H9 (cell line): ENCODE results near the gene TRPM2. TPM values are rescaled to one million over a fixed set of nuclear protein-coding genes. Genes with fewer than 3 reads are reported as not detected.

Experiments
- DNase-seq: peaks from one replicate; pipeline ENCODE4 v3.0.0-alpha.2; 2017
- H2AFZ ChIP-seq: one replicate; pipeline ENCODE4 v1.6.1; 2013; ENCODE audit warnings: mild to moderate bottlenecking, low read length, control low read depth, moderate library complexity
- H2AK5ac ChIP-seq: 2 replicates; pipeline ENCODE4 v1.6.1; 2013; ENCODE audit warnings: low read length, control low read depth, mixed read lengths; ENCODE audit not compliant: insufficient read length
- H2BK120ac ChIP-seq: one replicate; pipeline ENCODE4 v1.6.1; 2013; ENCODE audit warnings: low read depth, mild to moderate bottlenecking, low read length, control low read depth, inconsistent platforms; ENCODE audit not compliant: poor library complexity, severe bottlenecking
- H2BK12ac ChIP-seq: 2 replicates; pipeline ENCODE4 v1.6.1; 2013; ENCODE audit warnings: low read length, control low read depth, mixed read lengths, low read depth; ENCODE audit not compliant: insufficient read length
- H2BK15ac ChIP-seq: 2 replicates; pipeline ENCODE4 v1.6.1; 2013; ENCODE audit warnings: low read depth, low read length, control low read depth
- H2BK20ac ChIP-seq: one replicate; pipeline ENCODE4 v1.6.1; 2013; ENCODE audit warnings: low read depth, mild to moderate bottlenecking, low read length, control low read depth, inconsistent platforms; ENCODE audit not compliant: poor library complexity, severe bottlenecking
- H2BK5ac ChIP-seq: 2 replicates; pipeline ENCODE4 v1.6.1; 2013; ENCODE audit warnings: low read length, control low read depth, mixed read lengths; ENCODE audit not compliant: insufficient read length
- H3K14ac ChIP-seq: 2 replicates; pipeline ENCODE4 v1.6.1; 2013; ENCODE audit warnings: low read length, control low read depth; ENCODE audit not compliant: insufficient read depth
- H3K18ac ChIP-seq: 2 replicates; pipeline ENCODE4 v1.6.1; 2013; ENCODE audit warnings: low read depth, mild to moderate bottlenecking, mixed read lengths, low read length, control low read depth; ENCODE audit not compliant: insufficient read length
- H3K23ac ChIP-seq: 2 replicates; pipeline ENCODE4 v1.6.1; 2013; ENCODE audit warnings: low read length, control low read depth, mixed read lengths, low read depth; ENCODE audit not compliant: insufficient read length
- H3K23me2 ChIP-seq: 2 replicates; pipeline ENCODE4 v1.6.1; 2013; ENCODE audit warnings: low read depth, mild to moderate bottlenecking, mixed read lengths, low read length, control low read depth; ENCODE audit not compliant: insufficient read length, poor library complexity, severe bottlenecking
- H3K27ac ChIP-seq: 2 replicates; pipeline ENCODE4 v1.5.1; 2013; ENCODE audit warnings: low read length, control low read depth, mixed read lengths, low read depth; ENCODE audit not compliant: insufficient read length
- H3K27me3 ChIP-seq: 2 replicates; pipeline ENCODE4 v1.6.1; 2013; ENCODE audit warnings: low read length, control low read depth, inconsistent platforms; ENCODE audit not compliant: insufficient read depth
- H3K4ac ChIP-seq: 2 replicates; pipeline ENCODE4 v1.6.1; 2013; ENCODE audit warnings: low read depth, mild to moderate bottlenecking, control low read depth, inconsistent platforms, low read length, moderate library complexity
- H3K4me1 ChIP-seq: 2 replicates; pipeline ENCODE4 v1.6.1; 2013; ENCODE audit warnings: low read length, control low read depth, inconsistent platforms; ENCODE audit not compliant: insufficient read depth
- H3K4me2 ChIP-seq: 2 replicates; pipeline ENCODE4 v1.6.1; 2013; ENCODE audit warnings: low read length, control low read depth, mixed read lengths; ENCODE audit not compliant: insufficient read length, insufficient read depth
- H3K56ac ChIP-seq: 2 replicates; pipeline ENCODE4 v1.6.1; 2013; ENCODE audit warnings: low read depth, mild to moderate bottlenecking, mixed read lengths, low read length, control low read depth; ENCODE audit not compliant: insufficient read length
- H3K79me1 ChIP-seq: 2 replicates; pipeline ENCODE4 v1.6.1; 2013; ENCODE audit warnings: low read depth, mild to moderate bottlenecking, moderate library complexity, low read length, control low read depth, inconsistent platforms; ENCODE audit not compliant: insufficient read depth, poor library complexity, severe bottlenecking
- H3K79me2 ChIP-seq: 2 replicates; pipeline ENCODE4 v1.6.1; 2013; ENCODE audit warnings: low read length, control low read depth, inconsistent platforms; ENCODE audit not compliant: insufficient read depth
- H3K9ac ChIP-seq: 2 replicates; pipeline ENCODE4 v1.6.1; 2013; ENCODE audit warnings: low read length, control low read depth, mixed read lengths; ENCODE audit not compliant: insufficient read length; ENCODE audit errors: extremely low read depth
- H3K9me3 ChIP-seq: one replicate; pipeline ENCODE4 v1.6.1; 2013; ENCODE audit warnings: low read depth, low read length, inconsistent platforms; ENCODE audit not compliant: control insufficient read depth
- H3T11ph ChIP-seq: one replicate; pipeline ENCODE4 v1.6.1; 2013; ENCODE audit warnings: mild to moderate bottlenecking, low read length, control low read depth, inconsistent platforms
- H4K20me1 ChIP-seq: one replicate; pipeline ENCODE4 v1.6.1; 2013; ENCODE audit not compliant: control insufficient read depth, insufficient read length, insufficient read depth
- H4K5ac ChIP-seq: 2 replicates; pipeline ENCODE4 v1.6.1; 2013; ENCODE audit warnings: low read depth, mild to moderate bottlenecking, mixed read lengths, low read length, control low read depth; ENCODE audit not compliant: insufficient read length
- H4K8ac ChIP-seq: replicated peaks from 2 replicates; pipeline ENCODE4 v1.6.1; 2013; ENCODE audit warnings: low read length, control low read depth, mixed read lengths, low read depth; ENCODE audit not compliant: insufficient read length
- H4K91ac ChIP-seq: 2 replicates; pipeline ENCODE4 v1.6.1; 2013; ENCODE audit warnings: low read depth, mild to moderate bottlenecking, moderate library complexity, mixed read lengths, low read length, control low read depth; ENCODE audit not compliant: insufficient read length
- H3K27ac Mint-ChIP-seq, 3 experiments: 2 replicates in 2 of 3; 3 replicates in 1 of 3; pipeline ENCODE4 v1.8.0; 2020 to 2021; ENCODE audit warnings: mixed read lengths in 3 of 3, mild to moderate bottlenecking in 1 of 3, moderate library complexity in 1 of 3
- H3K27me3 Mint-ChIP-seq: 2 replicates; pipeline ENCODE4 v1.8.0; 2021; ENCODE audit warnings: low read depth, mild to moderate bottlenecking, moderate library complexity, mixed read lengths
- H3K36me3 Mint-ChIP-seq, 3 experiments: 2 replicates in 2 of 3; 3 replicates in 1 of 3; pipeline ENCODE4 v1.8.0; 2020 to 2021; ENCODE audit warnings: low read depth in 3 of 3, mixed read lengths in 3 of 3; ENCODE audit not compliant: insufficient read depth in 1 of 3
- H3K4me1 Mint-ChIP-seq, 2 experiments: 2 replicates each; pipeline ENCODE4 v1.8.0; 2020; ENCODE audit warnings: mixed read lengths in 2 of 2
- H3K4me3 Mint-ChIP-seq, 2 experiments: 2 replicates in 1 of 2; 3 replicates in 1 of 2; pipeline ENCODE4 v1.8.0; 2020 to 2021; ENCODE audit warnings: mild to moderate bottlenecking in 2 of 2, mixed read lengths in 2 of 2, moderate library complexity in 1 of 2
- H3K9me3 Mint-ChIP-seq, 2 experiments: 2 replicates in 1 of 2; 3 replicates in 1 of 2; pipeline ENCODE4 v1.8.0; 2020; ENCODE audit warnings: mild to moderate bottlenecking in 2 of 2, mixed read lengths in 2 of 2, moderate library complexity in 1 of 2
- CTCF ChIP-seq: fragments of 200-600 bp; sonication (generic); conservative IDR thresholded peaks from 3 replicates; pipeline ENCODE4 v1.8.0; 2021; ENCODE audit warnings: antibody characterized with exemption, mild to moderate bottlenecking
- WGBS: extraction: QIAGEN DNeasy Blood & Tissue Kit; methylation state at CpG from one replicate; pipeline ENCODE4 v1.1.7; 2013; ENCODE audit warnings: missing lambda C conversion rate, low lambda C conversion rate, mixed read lengths; ENCODE audit not compliant: insufficient read length; ENCODE audit errors: extremely low coverage; 5-methylcytosine and 5-hydroxymethylcytosine counted together
- total RNA-seq: library from RNA; stranded (reverse); gene quantifications from 2 replicates; pipeline ENCODE4 v1.2.1, GENCODE V29; 2021

TRPM2 gene
- total RNA-seq, 1 experiment from 2014 or later: 0.68 TPM

DNA sequence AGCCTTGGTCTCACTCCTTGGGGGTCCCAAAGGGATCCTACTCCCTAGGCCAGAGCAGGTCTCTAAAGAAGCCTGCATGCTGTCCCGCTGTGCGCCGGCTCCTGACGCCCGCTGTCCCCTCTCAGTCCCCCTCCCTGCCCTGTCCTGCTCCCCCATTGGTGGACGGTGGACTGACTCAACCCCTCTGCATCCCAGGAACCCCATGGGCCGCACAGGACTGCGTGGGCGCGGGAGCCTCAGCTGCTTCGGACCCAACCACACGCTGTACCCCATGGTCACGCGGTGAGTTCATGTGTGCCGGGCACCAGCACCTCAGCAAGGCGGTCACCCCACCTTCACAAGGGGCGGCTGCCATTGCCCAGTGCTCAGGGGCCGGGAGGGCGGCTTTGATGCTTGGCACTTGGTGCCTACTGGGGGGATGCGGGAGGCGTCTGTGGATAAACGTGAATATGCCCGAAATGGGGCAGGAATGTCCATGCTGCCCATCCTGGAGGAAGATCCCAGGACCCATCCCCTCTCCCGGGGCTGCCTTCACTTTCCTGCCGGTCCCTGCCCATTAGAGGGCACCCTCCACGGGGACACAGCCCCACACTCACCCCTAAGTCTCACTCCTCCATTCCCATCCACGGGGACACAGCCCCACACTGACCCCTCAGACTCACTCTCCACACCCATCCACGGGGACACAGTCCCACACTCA, 81.7 kb downstream of the TRPM2 start:
- Histone ChIP-seq H4K20me1 (no peaks in the 10 kb centered on the region), H3K27ac (no peak overlapping the region), H3K23ac (no peak overlapping the region), H3K79me2 (no peaks in the 10 kb centered on the region), H4K8ac (no peak overlapping the region), H3K27me3 (no peaks in the 10 kb centered on the region), H3K9ac (no peak overlapping the region), H3K4me2 (no peak overlapping the region), H3K14ac (no peak overlapping the region), H3T11ph (no peak overlapping the region), H2AK5ac (no peak overlapping the region), H2AFZ (no peak overlapping the region), H2BK120ac (no peak overlapping the region), H3K4ac (no peak overlapping the region), H2BK20ac (no peak overlapping the region), H3K4me1 (no peaks in the 10 kb centered on the region), H3K23me2 (no peaks in the 10 kb centered on the region), H4K5ac (no peak overlapping the region), H2BK15ac (no peak overlapping the region), H4K91ac (no peak overlapping the region), H3K18ac (no peak overlapping the region), H3K79me1 (no peaks in the 10 kb centered on the region), H2BK5ac (no peak overlapping the region), H3K9me3 (no peaks in the 10 kb centered on the region), H2BK12ac (no peak overlapping the region), H3K56ac (no peak overlapping the region)
- no peaks in the 10 kb centered on the region; a peak in 1 of 7 replicates for H3K36me3 Mint-ChIP-seq
- no peaks in the 10 kb centered on the region for H3K4me1 Mint-ChIP-seq
- no peak for TF ChIP-seq CTCF
- WGBS: no CpG with 5 or more reads among the region's 28 CpGs
- peaks cover 5 to 8% of the 10 kb centered on the region in 2 experiments; a peak in 4 of 5 replicates for H3K9me3 Mint-ChIP-seq
- DNase-seq: peak; percentile 23
- no peak overlapping the region for H3K4me3 Mint-ChIP-seq
- no peaks in the 10 kb centered on the region; the same call in 1 of the 2 replicates for H3K27me3 Mint-ChIP-seq
- H3K27ac Mint-ChIP-seq: peak overlapping the region in 1 of 3 experiments; percentile 76; a peak in 1 of 7 replicates
